Activated T-helper 9 cell treated with anti-CD3 and anti-CD28 coated beads, Interleukin-2, amount 50 U/mL, for 16 hours (primary cell): Measurements from ENCODE around the gene HELZ2.
A peak's percentile ranks its signal among the peaks of the same experiment; 100 is the strongest.
"Not testable (repeated sequence)": the region's sequence is repeated elsewhere in the genome, so short reads cannot be mapped to it uniquely, and the experiment has no call there.

Experiments
- DNase-seq: peaks from one replicate; pipeline ENCODE4 v3.0.0-alpha.2; 2020; ENCODE audit warnings: low read depth

HELZ2 gene, protein sequence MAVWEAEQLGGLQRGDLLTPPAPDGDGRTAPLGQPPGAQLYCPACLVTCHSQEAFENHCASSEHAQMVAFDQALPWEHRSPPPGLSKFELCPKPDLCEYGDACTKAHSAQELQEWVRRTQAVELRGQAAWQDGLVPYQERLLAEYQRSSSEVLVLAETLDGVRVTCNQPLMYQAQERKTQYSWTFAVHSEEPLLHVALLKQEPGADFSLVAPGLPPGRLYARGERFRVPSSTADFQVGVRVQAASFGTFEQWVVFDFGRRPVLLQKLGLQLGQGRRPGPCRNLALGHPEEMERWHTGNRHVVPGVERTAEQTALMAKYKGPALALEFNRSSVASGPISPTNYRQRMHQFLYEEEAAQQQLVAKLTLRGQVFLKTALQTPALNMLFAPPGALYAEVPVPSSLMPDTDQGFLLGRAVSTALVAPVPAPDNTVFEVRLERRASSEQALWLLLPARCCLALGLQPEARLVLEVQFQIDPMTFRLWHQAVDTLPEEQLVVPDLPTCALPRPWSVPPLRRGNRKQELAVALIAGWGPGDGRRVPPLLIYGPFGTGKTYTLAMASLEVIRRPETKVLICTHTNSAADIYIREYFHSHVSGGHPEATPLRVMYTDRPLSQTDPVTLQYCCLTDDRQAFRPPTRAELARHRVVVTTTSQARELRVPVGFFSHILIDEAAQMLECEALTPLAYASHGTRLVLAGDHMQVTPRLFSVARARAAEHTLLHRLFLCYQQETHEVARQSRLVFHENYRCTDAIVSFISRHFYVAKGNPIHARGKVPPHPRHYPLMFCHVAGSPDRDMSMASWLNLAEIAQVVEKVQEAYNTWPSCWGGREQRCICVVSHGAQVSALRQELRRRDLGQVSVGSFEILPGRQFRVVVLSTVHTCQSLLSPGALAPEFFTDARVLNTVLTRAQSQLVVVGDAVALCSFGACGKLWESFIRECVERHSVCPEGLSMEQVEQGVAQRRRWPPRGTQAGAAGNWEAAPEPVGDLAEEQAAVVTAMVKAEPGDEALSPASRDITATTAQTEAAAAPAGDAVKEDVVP (N-terminal part only)

DNA sequence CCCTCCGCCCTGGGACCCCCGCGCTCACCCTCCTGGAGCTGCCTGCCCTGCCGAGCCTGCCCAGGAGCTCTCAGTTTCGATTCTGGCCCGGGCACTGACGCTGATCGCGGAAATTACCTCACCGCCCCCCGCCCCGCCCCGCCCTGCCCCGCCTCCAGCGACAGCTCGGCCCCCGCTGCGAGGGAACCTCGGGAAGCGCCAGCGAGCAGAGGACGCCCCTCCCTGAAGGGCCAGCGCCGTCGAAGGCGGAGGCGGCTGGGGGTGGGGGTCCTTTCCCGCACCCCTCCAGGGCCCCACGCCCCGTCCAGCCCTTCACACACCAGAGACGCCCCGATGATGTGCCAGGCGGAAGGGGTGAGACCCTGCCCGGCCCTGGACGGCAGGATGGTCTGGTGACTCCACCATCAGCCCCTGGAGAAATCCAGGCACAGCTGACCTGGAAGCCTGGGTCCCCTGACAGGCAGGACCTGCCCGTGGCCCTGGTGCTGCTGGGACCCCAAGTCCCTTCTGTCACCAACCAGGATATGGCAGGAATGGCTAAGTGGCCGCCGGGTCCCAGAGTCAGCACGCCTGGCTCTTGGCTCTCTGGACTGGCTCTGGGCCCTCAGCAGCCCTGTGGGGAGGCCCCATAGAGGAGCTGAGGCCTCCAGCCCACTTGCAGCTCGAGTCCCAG lies at the start of gene HELZ2:
HELZ2 (minus strand) TSS at position 84 of the 673 bp plus-strand sequence. CDS start 1,854 bp downstream, outside the sequence.
- peak; percentile 36 for DNase-seq

DNA sequence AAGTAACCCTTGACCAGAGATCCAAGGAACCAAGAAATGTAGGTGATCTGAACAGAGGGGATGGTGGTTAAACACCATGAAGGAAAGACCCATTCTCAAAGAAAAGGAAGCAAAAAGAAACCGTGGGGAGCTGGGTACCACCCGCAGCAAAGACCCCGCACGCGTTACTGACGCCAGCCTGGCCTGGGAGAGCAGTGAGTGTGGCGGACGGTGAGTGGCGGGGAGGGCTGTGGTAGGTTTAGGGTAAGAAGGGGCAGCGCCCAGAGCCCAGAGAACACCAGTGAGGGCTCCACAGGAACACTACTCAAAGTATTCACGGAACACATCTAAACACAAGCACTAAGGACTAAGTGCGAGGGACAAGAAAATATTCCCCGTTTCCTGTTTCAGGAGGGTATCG lies 48.7 kb upstream of the HELZ2 start:
- DNase-seq = no peak

DNA sequence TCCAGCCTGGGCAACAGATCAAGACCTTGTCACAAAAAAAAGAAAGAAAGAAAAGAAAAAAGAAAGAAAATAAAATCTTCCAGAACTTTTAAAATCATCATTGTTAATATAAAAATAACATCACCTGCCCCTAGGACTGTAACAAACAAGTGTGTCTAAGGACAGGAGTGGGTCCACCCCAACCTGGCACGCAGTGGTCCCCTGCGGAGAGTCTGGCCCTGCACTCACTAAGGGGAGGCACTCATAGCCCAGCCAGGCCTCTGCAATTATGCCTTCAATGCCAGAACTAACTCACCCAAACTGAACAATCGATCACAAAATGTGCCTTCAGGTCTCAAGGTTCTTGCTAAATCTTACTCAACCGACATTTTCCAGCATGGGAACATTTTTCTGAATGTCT lies 48.1 kb upstream of the HELZ2 start:
- DNase-seq = no peak

DNA sequence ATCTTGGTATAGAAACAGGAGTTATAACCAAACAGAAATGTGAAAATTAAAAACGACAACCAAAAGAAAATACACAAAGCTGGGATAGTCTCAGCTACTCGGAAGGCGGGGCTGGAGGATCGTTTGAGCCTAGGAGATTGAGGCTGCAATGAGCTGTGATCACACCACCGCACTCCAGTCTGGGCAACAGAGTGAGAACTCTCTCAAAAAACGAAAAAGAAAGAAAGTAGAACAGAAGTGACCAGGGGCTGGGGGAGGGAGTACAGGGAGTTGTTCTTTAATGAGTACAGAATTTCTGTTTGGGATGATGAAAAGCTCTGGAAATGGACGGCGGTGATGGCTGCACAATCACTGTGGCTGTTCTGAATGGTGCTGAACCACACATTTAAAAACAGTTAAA lies 47.0 kb upstream of the HELZ2 start:
- no peak for DNase-seq

DNA sequence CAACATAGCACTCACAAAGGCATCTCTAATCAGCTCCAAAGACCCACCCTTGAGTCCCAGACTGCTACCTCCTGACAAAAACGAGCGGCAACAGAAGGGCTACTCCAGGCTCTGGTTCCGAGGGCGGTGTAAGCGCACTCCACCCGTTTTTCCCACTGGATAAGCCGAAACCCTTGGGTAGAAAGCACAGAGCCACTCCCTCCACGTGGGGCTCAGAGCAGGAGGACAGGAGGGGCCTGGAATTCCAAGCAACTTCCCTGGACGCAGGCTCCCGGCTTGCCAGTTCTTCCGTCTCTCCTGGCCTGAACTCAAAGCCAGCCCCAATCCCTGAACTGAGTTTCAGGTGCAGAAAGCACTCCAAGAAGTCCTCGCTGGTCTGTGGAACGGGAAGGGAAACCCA lies 45.5 kb upstream of the HELZ2 start:
- no peak for DNase-seq

DNA sequence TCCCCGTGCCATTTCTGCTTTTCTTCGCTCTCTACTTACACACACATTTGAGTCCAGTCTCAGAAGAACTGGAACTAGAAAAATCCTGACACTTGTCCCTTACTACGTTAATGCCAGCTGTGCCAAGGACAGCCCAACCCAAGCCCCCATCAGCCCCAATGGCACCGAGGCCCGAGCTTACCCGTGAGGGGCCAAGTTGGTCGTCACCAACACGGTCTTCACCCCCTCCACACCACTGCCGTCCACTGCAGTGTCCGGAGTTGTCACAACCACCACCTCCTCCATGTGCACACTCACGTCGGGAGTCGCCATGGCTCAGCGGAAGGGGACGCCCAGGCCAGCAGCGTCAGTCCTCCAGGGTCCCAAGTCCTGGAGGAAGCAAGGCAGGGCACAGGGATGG lies 45.0 kb upstream of the HELZ2 start:
- DNase-seq = no peak

DNA sequence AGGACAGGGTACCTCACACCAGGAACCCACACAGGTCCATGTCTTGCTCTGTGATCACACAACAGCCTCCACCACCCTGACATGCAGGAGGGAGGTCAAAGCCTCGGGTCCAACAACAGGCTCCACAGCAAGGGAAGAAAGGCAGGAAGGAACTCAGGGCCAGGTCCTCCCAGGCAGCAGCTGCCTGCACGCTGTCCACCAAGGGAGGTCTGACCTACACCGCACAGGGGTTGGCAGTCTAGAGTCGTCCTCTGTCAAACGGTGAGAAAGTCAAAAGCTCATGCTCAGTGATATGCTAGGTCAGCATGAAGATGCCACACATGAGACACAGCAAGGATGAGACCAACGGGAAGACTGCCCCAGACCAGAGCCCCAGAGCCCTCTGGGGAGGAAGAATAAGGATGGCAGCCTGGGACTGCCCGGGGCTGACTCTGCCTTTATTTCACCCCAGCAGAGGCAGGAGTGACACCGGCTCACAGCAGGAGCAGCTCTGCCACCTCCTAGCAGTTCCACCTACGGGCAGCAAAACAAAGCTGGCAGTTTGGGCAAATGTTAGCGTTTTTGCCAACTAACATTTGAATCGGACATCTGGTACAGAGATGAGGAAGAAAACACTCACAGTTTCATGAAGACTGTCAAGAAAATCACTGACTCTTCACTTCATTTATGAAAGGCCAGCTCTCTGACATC lies 44.4 kb upstream of the HELZ2 start:
- DNase-seq = no peak

DNA sequence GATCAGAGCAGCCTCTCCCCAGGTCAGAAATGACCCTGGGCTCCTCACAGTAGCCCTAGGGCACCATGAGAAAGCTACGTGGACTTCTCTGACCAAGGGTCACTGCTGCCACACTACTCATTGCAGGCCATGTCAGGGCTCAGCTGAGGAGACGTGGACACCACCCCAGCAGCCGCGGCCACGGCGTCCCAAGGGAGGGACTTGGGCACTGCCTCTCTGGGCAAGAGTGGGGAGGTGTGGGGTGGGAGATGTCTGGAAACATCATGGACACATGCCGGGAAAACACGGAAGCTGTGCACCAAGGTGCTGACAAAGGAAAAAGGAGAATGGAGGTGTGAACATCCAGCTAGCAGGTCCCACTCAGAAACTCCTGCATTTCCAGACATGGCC lies 43.8 kb upstream of the HELZ2 start:
- no peak for DNase-seq

DNA sequence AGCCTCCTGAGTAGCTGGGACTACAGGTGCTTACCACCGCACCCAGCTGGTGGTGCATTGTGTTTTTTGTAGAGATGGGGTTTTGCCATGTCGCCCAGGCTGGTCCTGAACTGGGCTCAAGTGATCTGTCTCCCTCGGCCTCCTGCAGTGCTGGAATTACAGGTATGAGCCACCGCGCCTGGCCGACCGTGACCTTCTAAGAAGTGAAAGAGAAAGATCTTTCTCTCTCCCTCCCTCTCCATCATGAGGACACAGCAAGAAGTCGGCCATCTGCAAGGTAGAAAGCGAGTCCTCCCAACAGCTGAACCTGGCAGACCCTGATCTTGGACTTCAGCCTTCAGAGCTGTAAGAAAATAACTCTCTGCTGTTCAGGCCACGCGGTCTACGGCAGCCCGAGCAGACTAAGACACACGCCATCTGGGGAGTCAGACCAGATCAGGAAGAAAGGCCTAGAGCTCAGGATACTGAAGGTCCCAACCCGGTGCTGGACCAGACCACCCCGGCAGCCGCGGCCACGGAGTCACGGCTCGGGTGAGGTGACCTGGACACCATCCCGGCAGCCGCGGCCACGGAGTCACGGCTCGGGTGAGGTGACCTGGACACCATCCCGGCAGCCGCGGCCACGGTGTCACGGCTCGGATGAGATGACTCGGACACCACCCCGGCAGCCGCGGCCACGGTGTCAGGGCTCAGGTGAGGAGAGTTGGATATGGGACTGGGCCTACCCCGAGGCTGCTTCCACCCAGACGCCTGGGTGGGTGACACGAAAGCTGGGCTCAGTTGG lies 43.2 kb upstream of the HELZ2 start:
- no peak for DNase-seq

DNA sequence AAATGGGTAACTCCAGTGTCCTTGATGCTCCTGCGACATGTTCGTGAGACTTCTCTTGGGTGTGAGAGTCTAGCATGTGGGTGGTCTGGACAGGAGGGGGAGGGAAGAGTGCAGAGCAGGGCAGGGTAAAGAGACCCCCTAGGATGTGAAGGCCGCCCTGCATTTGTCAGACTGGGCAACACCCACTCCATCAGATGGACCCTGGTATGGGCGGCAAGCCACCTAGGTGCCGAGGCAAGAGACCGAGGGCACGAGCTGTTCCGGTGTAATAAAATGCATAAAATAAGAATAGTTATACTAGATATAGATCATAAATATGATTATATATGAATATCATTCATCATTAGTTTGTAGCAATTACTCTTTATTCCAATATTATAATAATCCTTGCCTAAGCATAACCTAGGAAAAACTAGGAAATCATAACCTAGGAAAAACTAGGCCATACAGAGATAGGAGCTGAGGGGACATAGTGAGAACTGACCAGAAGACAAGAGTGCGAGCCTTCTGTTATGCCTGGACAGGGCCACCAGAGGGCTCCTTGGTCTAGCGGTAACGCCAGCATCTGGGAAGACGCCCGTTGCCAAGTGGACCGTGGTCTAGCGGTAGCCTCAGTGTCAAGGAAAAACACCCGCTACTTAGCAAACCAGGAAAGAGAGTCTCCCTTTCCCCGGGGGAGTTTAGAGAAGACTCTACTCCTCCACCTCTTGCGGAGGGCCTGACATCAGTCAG lies 40.0 kb upstream of the HELZ2 start:
- not testable (repeated sequence) for DNase-seq

DNA sequence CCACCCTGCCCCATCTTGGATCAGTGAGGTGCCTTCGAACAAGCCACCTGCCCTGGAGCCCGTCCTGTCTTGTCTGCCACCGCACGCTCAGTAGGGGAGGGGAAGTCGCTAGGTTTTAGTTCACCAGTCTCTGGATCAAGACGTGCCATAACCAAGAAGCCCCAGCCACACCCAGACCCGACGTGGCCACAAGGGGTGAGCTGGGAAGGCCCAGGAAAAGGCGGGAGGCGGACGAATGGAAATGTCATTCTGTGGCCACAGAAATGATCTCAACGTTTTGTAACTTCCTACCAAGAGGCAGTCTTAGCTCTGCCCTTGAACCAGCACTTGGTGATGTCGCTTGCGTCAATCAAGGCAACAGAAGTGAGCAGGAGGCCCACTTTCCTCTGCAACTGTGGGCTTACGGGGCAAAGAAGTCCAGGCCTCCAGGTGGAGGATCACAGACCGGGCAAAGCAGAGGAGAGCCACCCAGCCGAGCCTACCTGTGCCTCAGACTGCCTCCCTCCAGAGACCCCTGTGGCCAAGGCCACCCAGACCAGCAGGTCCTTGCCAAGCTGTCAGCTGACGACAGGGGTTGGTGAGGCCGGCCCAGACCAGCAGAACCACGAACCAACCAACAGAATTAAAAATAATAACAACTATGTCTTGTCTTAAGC lies 38.4 kb upstream of the HELZ2 start:
- no peak for DNase-seq

DNA sequence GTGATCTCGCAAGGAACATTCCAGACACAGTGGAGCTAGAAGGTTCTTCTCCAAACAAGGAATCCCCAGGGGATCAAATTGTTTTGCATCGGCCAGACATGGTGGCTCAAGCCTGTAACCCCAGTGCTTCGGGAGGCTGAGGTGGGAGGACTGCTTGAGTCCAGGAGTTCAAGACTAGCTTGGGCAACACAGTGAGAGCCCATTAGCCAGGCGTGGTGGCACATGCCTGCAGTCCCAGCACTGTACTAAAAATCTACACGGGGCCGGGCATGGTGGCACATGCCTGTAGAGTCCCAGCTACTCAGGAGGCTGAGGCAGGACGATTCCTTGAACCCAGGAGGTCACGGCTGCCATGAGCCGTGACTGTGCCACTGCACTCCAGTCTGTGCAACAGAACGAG lies 37.6 kb upstream of the HELZ2 start:
- no peak for DNase-seq

DNA sequence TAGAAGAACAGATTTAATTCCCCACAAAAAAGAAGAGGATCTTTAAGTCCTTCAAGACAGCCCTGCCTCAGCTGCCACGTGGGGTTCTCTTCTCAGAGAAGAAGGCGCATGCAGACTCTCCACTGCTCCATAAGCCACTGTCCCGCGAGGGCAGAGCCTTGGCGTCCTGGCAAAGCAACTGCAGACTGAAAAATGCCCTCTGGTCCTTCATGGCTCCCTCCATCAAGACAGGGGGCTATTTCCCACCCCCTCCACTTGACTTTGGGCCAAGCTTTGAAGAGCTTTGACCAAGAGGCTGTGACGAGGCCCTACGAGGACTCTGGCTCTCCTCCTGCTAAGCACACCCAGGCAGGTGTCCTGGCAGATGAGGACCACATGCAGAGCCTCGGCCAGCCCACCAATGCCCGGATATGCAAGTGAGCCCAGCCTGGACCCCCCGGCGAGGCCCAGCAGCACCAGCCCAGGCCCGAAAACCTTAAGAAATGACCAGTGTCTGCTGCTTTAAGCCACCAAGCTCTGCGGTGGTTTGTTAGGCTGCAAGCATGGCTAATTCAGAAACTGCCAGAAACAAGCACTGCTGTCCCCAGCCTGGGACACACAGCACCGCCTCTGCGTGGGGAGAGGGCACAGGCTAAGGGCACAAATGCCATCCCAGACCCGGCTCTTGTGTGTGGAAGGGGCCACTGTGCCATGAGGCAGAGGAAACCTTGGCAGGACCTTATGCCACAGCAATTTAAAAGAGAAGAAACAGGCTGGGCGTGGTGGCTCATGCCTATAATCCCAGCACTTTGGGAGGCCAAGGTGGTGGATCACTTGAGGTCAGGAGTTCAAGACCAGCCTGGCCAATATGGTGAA lies 36.8 kb upstream of the HELZ2 start:
- no peak for DNase-seq

DNA sequence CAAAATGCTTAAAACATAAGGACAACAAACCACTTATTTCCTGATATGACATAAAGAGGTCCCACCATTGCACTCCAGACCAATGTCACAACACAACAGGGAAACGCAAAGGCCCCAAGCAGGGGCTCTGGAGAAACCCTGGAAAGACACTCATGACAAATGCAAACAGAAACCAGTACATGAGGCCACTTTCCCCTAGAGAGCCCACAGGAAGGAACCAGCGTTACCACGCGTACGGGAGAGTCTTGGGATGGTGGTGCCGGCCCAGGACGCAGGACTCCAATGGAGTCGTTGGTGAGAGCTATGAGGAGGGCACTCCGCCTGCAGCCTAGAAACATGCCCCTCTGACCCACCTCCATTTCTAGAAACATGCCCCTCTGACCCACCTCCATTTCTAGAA lies 32.6 kb upstream of the HELZ2 start:
- DNase-seq = no peak

DNA sequence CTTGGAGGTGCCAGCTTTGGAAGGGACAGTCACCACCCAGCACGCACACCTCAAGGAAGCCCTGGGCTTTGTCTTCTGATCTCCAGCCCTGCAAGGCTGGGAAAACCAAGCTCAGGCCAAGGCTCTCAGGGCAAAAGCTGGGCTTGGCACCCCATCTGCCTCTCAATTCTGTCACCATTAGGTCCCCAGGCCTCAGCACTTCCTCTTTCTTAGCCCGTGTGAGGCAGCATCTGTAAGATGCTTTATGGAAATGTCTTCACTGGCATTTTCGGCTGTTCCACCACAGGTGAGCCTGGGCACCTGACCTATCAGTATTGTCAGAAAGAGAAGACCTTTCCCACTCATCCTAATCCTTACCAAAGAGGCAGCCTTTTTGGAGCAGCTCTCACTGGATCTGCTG lies 28.3 kb upstream of the HELZ2 start:
- DNase-seq = no peak

DNA sequence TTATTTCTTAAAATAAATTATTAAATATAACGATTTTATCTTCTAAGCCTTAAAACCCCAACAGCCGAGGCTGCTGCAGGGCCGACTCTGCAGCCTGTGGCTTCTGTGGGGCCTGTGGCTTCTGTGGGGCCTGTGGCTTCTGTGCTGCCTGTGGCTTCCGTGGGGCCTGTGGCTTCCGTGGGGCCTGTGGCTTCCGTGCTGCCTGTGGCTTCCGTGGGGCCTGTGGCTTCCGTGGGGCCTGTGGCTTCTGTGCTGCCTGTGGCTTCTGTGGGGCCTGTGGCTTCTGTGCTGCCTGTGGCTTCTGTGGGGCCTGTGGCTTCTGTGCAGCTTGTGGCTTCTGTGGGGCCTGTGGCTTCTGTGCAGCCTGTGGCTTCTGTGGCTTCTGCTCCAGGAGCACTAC lies 27.6 kb upstream of the HELZ2 start:
- DNase-seq = not testable (repeated sequence)

DNA sequence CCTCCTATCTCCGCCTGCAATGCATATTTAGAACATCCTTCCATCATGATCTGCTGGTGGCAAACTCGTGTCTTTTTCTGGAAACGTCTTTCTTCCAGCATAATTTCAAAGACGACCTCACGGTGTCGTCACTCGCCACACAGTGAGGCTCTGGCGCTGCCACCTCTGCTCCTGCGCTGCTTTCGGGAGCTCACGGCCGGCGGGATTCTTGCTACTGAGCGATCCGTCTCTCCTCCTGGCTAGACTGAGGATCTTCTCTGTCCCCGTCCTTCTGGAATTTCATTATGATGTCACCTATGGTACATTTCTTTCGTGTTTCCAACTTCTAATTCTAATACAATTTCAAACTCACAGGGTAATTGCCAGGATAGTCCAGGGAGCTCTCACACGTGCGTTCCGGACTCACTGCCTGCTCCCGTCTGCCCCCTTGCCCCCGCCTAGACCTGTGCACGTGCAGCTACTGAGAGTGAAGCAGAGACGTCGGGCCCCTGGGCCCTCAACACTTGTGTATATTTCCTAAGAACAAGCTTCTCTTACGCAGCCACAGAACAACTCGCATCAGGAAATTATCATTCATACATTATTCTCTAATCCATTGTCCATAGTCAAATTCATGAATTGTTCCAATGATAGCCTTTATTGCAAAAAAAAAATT lies 25.5 kb upstream of the HELZ2 start:
- no peak for DNase-seq
